Measurements from ENCODE around the gene IFITM1.

- TF ChIP-seq MTA1 (CRISPR knock-in tag; IDR thresholded peaks at IDR 0.05; ENCODE audit: borderline replicate concordance) (no peak), CTCF (CRISPR knock-in tag; IDR thresholded peaks at IDR 0.05) (no peak), PBX3 (CRISPR knock-in tag; IDR thresholded peaks at IDR 0.05; ENCODE audit: borderline replicate concordance) (no peak), TBX2 (CRISPR knock-in tag; IDR thresholded peaks at IDR 0.05; ENCODE audit: borderline replicate concordance) (peak; percentile 29; the same call in 1 of the 2 replicates), GABPA (IDR thresholded peaks at IDR 0.05; ENCODE audit: low read depth, low read length) (no peak), GABPA (CRISPR knock-in tag; IDR thresholded peaks at IDR 0.05; ENCODE audit: low read depth) (no peak), REPIN1 (CRISPR knock-in tag; IDR thresholded peaks at IDR 0.05; ENCODE audit: borderline replicate concordance, low read depth) (no peak), SRF (IDR thresholded peaks at IDR 0.05; ENCODE audit: low read depth, low read length) (no peak), ZSCAN31 (CRISPR knock-in tag; IDR thresholded peaks at IDR 0.05; ENCODE audit: low read depth) (no peak), MZF1 (CRISPR knock-in tag; IDR thresholded peaks at IDR 0.05; ENCODE audit: borderline replicate concordance) (no peak), ZBTB20 (CRISPR knock-in tag; IDR thresholded peaks at IDR 0.05; ENCODE audit: borderline replicate concordance, low read depth) (no peak), THAP7 (CRISPR knock-in tag; IDR thresholded peaks at IDR 0.05) (no peak), KDM5B (CRISPR knock-in tag; IDR thresholded peaks at IDR 0.05; ENCODE audit: borderline replicate concordance) (no peak)
These were observed 33.7 kb upstream of the IFITM1 start for GRCh38 chr11:279966-280705.
